SHP77 (cell line): ENCODE measurements around the gene OBI1.
"Not testable (repeated sequence)": the region's sequence is repeated elsewhere in the genome, so short reads cannot be mapped to it uniquely, and the experiment has no call there.

ENCODE experiments used
- DNase-seq, 2 experiments: peaks; one replicate each; lab custom pipeline; 2025; lab: John Stamatoyannopoulos, UW

The OBI1 gene

GRCh38 chr13:78649997-78650716 lies 8.8 kb downstream of the OBI1 start:
- DNase-seq: no peak

DNA sequence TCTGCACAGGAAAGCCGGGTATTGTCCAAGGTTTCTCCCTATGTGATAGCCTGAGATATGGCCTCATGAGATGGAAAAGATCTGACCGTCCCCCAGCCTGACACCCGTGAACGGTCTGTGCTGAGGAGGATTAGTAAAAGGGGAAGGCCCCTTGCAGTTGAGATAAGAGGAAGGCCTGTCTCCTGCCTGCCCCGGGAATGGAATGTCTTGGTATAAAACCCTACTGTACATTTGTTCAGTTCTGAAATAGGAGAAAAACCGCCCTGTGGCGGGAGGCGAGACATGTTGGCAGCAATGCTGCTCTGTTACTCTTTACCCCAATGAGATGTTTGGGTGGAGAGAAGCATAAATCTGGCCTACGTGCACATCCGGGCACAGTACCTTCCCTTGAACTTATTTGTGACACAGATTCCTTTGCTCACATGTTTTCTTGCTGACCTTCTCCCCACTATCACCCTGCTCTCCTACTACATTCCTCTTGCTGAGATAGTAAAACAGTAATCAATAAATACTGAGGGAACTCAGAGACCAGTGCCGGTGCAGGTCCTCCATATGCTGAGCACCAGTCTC lies 11.8 kb downstream of the OBI1 start:
- DNase-seq: not testable (repeated sequence)

DNA sequence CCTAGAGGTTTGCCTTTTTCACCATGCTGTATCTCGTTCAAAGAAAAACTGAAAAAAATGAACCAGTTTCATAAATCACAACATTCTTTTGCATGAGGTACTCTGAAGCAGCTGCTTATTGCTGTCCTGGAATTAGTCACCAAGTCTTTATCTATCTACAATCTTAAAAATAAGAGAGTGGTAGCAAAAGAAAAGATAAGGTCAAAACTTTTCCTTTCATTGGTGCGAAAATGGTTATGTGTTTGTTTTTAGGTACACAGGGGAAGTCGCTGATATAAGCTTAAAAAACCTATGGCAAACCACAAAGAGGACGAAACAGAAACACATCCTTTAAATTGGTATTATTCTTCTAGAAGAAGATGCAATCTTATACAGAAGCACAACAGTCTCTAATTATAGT lies 20.7 kb downstream of the OBI1 start:
- DNase-seq: no peak

- DNase-seq: no peak
These were observed 22.5 kb downstream of the OBI1 start for GRCh38 chr13:78636495-78636894.

DNA sequence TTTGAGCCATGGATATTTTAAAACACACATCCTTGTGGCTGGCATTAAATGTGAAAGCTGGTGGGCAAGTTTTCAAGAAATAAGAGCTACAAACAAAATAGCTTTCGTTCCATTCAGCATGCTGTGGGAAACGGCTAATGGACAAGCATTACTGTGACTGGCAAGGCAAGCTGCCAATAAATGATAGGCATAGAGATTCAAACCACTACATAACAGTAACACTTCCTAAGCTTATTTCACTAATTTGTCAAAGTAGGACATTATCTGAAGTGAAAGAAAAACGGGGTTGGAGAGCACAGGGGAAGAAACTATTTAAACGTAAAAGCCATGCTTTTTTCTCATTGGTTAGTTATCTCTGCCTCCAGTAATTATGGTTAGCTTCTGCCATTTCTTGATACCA lies 26.0 kb downstream of the OBI1 start:
- no peak for DNase-seq

- no peak for DNase-seq
These were observed 27.9 kb downstream of the OBI1 start for GRCh38 chr13:78631077-78631476.

GRCh38 chr13:78630511-78630910 lies 28.4 kb downstream of the OBI1 start:
- DNase-seq: no peak

DNA sequence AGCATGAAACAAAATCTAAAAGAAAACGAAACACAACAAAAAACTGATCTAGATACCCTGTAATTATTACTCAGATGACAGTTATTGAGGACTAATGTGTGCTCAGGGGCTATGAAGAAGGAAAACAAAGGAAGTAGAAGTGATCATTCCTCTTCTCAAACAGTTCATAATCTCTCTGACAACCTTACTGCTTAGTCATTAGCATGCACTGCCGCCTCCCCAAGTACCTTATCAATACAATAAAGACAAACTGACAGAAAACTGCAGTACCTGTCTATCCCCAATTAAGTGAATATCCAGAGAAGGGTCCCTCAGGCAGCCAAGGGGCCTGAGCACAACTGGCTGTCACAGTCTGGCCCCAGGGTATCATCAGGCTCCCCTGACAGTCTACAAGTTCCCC lies 33.6 kb downstream of the OBI1 start:
- DNase-seq: no peak

DNA sequence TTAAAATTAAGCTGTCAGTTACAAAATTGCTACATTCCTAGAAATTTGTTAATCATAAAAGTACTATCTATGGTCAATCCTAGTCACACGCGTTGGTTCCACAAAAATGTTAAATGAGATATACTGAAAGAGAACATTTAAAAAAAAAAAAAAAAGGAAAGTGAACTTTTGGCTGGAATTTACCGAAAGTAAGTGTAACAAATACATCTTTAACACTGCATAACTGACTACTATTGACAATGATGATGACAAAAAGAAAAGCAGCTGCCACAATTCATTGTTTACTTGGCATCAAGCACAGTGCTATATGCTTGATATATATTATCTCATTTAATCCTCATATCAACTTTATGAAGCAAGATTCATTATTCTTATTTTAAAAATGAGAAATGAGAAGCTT lies 35.8 kb downstream of the OBI1 start:
- DNase-seq: no peak

- no peak for DNase-seq
These were observed 38.0 kb downstream of the OBI1 start for GRCh38 chr13:78620936-78621470.

- no peak for DNase-seq
These were observed 40.5 kb downstream of the OBI1 start for GRCh38 chr13:78618411-78618810.

- DNase-seq: no peak
These were observed 47.9 kb downstream of the OBI1 start for GRCh38 chr13:78611040-78611439.

DNA sequence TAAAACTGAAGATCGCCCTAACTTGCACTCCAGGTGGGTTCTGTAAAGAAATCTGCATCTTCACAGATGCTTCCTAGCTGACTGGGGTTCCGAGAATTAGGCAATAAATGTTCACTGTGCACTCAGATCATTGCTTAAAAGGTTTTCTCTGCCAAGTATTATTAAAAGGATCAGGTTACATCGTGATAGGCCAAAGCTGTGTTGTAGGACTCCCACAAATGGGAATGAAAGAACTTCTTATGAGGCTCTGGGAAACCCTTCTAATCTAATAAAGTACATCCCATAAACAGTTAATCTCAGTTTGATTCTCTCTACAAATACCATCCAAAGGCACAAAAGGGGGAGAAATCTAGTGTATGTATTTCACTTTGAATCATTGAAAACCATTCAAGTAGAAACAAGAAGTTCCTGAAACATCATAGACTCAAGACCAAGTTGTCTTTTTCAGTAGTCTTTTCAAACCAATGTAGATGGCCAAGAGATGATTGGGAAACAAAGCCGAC lies 48.5 kb downstream of the OBI1 start:
- DNase-seq: no peak

DNA sequence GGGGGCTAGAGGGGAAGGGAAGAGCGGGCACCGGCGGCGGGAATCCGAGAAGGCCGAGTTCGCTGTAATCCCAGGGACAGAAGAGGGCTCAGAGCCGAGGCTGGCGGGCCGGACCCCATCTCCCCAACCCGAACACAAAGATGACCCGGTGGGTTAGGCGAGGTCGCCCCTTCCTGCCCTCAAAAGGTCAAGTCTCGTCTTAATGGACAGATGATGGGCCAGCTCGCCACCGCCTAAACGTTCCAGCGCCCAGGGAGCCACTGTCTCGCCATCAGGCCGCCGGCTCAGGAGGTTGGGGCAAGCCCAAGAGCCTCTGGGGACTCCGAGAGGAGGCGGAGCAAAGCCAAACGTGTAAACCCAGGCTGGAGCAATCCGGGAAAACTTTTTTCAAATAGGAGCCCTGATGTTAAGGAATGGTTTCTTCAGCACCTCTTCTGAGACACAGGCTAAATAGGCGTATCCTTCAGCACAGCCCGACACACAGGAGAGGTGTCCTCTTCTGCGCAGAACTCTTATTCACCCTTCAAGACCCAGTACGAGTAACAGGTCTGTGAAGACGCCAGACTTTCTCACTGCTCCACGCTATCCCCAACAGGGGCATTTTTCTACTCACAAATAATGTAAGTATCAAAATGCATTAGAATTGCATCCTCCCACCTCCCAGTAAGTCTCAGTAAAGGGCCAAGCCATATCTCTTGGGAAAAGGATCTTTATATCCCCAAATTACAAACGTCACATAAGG lies 49.3 kb downstream of the OBI1 start:
- peak in 1 of 2 experiments; percentile 21 for DNase-seq

DNA sequence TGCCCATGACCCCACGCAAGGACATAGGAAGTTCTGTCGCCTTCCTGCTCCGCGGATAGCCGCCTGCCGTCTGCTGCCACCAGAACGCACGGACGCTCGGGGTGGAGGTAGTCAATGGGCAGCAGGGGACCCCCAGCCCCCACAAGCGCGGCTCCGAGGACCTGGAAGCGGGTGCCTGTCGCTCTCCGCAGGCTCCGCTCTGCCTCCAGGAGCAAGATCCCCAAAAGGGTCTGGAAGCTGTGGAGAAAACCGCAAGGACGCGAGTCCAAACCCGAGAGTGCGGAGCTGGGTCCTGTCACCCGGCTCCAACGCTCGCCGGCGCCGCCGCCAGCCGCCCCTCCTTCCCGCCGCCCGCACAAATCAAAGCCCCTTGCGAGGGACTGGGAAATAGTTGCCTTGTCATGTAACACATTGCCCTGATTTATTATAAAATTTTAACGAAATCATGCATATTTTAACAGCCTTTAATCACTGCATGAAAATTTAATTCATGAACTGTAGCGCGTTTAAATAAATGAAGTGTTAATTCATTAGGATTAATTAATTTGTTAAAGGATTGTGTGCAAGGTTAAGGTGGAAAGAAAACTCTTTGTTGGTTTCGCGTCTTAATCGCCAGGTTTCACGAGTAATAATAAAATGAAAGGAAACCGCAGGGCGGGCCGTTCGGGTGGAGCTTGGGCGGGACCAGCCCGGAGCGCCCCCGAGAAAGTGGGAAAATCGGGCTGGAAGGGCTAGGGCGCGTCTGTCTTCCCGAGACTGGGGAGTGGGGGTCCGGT lies 50.1 kb downstream of the OBI1 start:
- DNase-seq: no peak

DNA sequence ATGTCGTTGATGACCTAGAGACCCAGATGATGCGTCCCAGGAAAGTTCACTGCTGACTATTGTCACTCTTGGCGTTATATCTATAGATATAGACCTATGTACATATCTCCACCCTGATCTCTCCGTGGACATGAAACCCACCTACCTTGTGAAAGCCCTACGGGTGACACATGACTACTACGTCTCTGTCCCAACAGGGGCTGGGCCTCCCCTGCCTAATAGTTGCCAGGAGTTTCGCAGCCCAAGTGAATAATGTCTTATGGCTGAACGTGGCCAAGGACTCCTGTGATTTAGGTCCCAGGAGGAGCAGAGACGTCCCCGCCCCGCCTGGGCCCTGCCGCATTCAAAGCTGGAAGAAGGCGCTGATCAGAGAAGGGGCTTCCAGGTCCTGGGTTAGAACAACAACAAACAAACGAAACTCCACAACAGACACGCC lies 50.7 kb downstream of the OBI1 start:
- no peak for DNase-seq

GRCh38 chr13:78607409-78608251 lies 51.3 kb downstream of the OBI1 start:
- DNase-seq: no peak

DNA sequence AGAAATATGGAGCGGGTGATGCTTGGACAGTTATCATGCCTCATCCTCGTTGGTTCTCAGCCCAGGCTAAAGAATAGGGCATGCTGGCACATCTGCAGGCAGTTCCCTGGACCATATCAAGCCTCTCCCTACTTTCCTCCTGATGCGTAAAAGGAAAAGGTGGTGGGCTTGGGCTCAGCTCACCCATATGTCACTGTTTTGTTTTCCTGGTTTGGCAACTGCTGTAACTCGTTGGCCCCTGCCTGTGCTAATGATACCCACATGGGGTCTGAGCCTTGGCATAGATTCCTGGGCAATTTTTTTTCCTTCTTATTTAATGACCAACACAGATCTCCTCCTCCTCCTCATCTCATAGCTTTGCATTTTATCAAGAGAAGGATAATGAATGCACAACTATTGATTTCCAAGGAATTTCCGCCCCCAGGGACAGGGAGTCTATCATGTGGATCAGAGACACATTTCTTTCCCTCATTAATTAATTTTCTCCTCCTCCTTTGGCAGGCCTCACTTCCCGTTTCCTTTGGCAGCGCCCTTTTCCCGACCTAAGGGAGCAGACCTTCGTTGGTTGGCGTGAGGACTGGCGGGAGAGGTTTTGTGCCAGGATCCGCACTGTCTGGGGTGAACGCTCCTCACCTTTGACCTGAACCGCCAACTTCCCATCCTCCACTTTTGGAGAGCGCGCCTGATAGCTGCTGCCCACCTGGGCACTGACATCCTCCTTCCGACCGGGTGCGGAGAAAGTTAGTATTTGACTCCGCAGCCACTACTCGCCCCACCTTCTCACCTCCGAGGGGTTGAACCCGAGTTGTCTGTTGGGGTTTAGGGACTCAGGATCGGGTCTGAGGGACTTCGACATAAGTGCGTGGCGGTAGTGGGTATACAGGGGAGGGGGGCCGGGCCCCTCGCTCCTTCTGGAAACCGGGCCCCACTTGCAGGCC lies 52.2 kb downstream of the OBI1 start:
- DNase-seq: no peak

- DNase-seq: no peak
These were observed 54.0 kb downstream of the OBI1 start for GRCh38 chr13:78604782-78605611.
